GM18508 (cell line): ENCODE measurements around the gene FGFBP2.

ENCODE experiments used
- ATAC-seq: cut with Tn5 transposase; IDR thresholded peaks from one replicate; pipeline ENCODE4 v1.9.1; 2021; ENCODE audit warnings: moderate number of reproducible peaks; ENCODE audit not compliant: insufficient read depth, unreplicated experiment

FGFBP2 gene, protein sequence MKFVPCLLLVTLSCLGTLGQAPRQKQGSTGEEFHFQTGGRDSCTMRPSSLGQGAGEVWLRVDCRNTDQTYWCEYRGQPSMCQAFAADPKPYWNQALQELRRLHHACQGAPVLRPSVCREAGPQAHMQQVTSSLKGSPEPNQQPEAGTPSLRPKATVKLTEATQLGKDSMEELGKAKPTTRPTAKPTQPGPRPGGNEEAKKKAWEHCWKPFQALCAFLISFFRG

GRCh38 chr4:15963001-15963451 lies at the start of gene FGFBP2:
Gene FGFBP2, minus strand, starts transcription at chr4:15963175. Its CDS starts 46 bp downstream, at chr4:15963129.
- peak; percentile 45 for ATAC-seq

GRCh38 chr4:16011173-16011572 lies 48.2 kb upstream of the FGFBP2 start:
- no peak for ATAC-seq

DNA sequence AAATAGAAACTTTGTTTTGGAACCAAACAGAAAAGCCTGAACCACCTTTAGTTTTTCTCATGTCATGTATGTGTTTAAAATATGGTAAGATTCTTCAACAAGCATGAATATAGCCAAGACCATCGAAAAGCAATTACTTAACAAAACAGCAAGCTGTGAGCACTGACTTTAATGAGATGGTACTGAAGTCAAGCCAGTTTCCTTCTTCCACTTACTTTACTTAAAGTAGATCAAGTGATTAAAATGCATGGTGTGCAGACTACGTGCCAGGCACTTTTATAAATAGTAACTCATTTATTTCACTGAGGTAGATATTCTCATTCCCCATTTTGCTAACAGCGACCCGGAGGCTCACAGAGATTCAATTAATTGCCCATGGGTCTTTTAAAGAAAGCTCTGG lies 46.2 kb upstream of the FGFBP2 start:
- ATAC-seq = no peak

GRCh38 chr4:16007471-16008095 lies 44.6 kb upstream of the FGFBP2 start:
- no peak for ATAC-seq

GRCh38 chr4:16006771-16007446 lies 43.9 kb upstream of the FGFBP2 start:
- ATAC-seq = no peak

DNA sequence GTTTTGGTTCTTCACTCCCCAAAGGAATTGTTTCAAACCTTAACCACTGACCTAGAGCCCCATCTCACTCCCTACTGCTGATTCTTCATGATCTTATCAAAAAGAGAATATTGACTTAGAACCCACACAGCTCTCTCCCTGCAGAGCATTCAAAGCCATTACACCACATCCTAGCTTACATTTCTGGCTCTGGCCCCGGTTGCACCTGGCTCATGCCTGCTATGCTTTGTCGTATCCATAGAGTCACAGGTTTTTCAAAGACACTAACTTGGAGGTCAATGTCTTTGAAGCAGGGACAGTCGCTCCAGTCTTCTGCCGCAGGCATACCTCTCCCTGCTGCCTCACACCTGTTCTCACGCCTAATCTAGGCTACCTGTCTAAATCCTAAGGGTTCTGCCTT lies 42.7 kb upstream of the FGFBP2 start:
- ATAC-seq = no peak

DNA sequence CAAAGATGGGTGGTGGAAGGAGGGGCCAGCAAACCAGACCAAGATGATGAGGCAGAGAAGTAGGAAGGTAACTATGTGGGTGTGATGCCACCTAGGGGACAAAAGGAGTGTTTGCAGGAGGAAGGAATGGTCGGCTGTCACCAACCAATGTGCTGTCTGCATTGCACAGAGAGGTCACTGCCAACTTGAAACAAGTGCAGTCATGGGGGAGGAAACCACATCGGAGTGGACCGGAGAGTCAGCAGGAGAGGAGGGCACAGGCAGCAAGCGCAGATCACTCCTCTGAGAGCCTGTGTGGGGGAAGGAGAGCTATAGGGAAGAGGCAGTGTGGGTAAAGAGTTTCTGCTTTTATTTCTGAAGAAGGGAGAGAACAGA lies 38.5 kb upstream of the FGFBP2 start:
- ATAC-seq = peak; percentile 82

- ATAC-seq = no peak
Measured at GRCh38 chr4:16000708-16001483, 37.9 kb upstream of the FGFBP2 start.

- peak; percentile 52 for ATAC-seq
Measured at GRCh38 chr4:15996773-15997172, 33.8 kb upstream of the FGFBP2 start.

DNA sequence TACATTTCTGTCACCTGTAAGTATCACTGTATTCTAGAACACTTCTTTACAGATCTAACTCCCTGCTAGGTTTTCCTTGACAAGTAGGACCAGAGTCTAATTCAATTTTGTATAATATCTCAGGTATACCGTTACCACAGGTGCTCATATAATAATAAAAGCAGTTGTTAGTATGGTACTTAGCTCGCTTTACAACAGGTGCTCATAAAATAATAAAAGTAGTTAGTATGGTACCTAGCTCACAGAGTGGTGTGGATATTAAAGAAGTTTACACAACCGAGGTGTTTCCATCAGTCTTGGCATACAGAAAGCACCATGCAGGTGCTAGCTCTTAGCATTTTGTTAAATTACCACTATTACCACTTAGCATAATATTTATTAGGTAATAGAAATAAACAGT lies 32.9 kb upstream of the FGFBP2 start:
- ATAC-seq = no peak

- no peak for ATAC-seq
Measured at GRCh38 chr4:15992167-15992485, 29.2 kb upstream of the FGFBP2 start.

- ATAC-seq = no peak
Measured at GRCh38 chr4:15990570-15991285, 27.8 kb upstream of the FGFBP2 start.

- ATAC-seq = no peak
Measured at GRCh38 chr4:15989424-15989823, 26.4 kb upstream of the FGFBP2 start.

DNA sequence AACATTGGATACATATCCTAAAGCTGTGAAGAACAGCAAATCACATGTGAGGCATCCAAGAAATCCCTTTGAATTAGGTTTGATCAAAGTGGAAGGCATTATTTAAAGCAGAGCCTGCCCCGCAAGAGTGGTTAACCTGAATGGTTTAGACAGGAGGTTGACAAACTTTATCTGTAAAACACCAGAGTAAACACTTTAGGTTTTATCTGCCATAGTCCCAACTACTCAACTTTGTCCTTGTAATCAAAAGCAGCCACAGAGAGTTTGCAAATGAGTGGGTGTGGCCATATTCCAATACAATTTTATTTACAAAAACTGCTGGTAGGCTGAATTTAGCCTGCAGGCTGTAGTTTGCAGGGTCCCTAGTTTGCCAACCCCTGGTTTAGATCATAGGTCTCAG lies 25.2 kb upstream of the FGFBP2 start:
- no peak for ATAC-seq

DNA sequence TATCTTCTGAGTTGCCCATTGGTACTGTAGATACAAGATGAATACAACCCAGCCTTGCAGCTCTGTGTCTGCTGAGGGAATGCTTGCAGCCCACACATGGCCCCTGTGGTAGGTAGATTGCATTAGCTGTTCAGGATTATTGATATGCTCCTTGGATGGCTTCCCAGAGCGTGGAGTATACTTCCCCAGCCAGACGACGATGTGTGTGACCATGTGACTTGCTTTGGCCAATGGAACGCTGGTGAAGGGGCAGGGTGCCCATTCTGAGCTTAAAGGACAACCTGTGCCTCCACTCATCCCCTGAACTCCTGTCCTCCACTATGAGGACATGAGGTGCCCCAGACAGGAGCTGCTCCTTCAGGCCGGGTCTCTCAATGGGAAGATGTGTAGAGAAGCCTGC lies 23.9 kb upstream of the FGFBP2 start:
- no peak for ATAC-seq

DNA sequence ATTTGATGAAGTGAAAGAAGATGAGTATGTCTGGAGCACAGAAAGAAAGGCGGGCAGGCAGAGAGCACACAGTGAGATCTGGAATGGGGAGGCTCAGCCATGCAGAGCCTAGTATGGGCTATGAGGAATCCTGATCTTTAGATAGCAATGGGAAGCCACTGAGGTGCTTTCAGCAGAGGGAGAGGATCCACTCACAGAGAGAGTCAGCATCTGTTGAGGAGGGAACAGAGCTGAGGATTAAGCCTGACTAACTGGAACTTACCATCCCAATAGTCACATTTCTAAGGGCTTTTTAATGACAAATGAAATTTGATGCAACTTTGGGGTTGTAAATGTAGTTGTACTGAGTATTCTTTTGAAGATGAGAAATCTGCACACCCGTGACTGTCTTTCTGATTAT lies 20.6 kb upstream of the FGFBP2 start:
- ATAC-seq = no peak

DNA sequence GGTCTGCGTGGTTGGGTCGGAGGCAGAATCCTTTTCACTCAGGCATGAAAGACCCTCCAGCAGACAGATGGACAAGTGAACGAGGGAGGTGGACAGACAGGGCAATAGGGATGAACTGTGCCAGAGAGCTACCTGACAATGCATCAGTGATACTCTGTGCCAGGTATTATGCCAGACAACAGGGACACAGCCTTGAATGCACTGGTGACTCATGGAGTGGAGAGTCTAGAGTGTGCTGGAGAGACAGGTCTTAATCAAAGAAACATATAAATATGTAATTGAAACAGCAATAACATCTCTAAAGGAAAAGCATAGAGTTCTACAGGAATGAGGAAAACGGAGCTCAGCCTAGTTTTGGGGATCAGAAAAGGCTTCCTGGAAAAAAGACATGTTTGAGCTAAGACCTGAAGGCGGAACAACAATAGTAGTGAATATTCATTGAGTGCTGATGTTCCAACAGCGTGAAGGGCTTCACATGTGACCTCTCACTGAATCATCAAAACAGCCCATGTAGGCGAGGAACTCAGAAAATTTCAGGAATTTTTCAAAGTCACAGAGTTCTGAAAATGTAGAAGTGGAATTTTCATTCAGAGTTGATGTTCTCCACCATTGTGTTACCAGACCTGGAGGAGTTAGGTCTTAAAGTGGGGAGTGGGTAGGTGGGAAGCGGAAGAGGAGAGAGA lies 20.0 kb upstream of the FGFBP2 start:
- ATAC-seq = no peak

- ATAC-seq = no peak
Measured at GRCh38 chr4:15976456-15977447, 13.8 kb upstream of the FGFBP2 start.
